Right renal cortex interstitium (tissue), 3 donors: ENCODE measurements around the gene IFFO2. TPM values are rescaled to one million over a fixed set of nuclear protein-coding genes. Genes with fewer than 3 reads are reported as not detected.
A peak's percentile ranks its signal among the peaks of the same experiment; 100 is the strongest.

Experiments
- DNase-seq, 3 donors: peaks; one replicate each; pipeline ENCODE4 v3.0.0-alpha.2; 2013; ENCODE audit warnings: low read depth in 3 of 3, low spot score in 2 of 3
- polyA plus RNA-seq, 3 donors: library from polyadenylated mRNA; unstranded; fragments of 120-200 nt; gene quantifications; one replicate each; pipeline ENCODE4 v1.2.1, GENCODE V29; 2013; ENCODE audit not compliant: insufficient read length in 3 of 3

The IFFO2 gene
- polyA plus RNA-seq, 3 donors: 26.0 to 27.7 (median 27.4) TPM

DNA sequence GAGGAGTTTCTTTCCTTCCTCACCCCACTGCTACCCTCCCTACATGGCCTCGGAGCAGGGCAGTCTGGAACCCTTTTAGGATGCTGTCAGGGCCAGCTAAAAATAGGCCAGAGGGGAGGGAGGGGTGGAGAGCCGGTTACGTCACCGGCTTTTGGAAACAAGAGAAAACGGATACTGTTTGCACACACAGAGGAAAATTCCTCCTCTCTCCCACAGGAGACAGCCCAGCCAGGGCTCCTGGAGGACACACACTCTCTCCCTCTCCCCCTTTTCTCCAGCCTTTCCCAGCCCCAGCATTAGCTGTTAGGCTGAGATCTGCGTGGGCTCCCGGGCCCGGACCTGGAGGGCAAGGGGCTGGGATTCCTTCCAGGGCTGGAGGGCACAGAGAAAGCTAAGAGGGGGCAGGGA lies 34.2 kb downstream of the IFFO2 start:
- peak; percentile 80 to 82 (median 81) for DNase-seq

DNA sequence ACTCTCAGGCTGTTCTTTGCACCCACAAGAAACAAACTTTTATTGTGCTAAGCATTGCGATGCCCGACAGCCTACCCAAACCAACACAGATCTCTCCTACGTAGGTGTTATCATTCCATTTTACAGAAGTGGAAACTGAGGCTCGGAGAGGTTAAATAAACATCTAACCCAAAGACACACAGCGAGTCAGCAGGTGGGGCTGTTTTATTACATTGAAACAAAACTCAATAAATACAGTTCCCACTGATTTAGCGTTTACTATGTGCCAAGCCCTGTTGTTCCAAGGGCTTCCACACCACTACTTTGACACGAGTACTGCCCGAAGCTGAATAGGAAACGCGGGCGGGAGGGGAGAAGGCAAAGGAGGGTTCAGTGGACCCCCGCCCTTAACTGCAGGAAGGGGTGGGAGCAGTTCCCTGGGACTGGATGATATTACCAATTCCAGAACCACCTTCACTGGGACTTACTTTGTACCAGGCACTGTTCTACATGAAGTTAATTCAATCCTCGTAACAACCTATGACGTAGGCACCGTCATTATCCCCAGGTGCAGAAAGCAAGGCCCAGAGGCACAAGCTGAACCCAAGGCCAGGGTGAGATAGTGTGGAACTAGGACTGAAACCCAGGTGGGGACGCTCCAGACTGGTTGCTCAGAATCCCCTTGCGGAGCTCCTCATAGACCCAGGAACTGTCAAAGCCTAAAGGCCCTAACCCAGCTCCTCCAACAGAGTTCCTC lies 34.8 kb downstream of the IFFO2 start:
- no peak for DNase-seq

GRCh38 chr1:18920931-18921330 lies 35.5 kb downstream of the IFFO2 start:
- no peak for DNase-seq

- DNase-seq: no peak
These were observed 36.5 kb downstream of the IFFO2 start for GRCh38 chr1:18919956-18920355.

DNA sequence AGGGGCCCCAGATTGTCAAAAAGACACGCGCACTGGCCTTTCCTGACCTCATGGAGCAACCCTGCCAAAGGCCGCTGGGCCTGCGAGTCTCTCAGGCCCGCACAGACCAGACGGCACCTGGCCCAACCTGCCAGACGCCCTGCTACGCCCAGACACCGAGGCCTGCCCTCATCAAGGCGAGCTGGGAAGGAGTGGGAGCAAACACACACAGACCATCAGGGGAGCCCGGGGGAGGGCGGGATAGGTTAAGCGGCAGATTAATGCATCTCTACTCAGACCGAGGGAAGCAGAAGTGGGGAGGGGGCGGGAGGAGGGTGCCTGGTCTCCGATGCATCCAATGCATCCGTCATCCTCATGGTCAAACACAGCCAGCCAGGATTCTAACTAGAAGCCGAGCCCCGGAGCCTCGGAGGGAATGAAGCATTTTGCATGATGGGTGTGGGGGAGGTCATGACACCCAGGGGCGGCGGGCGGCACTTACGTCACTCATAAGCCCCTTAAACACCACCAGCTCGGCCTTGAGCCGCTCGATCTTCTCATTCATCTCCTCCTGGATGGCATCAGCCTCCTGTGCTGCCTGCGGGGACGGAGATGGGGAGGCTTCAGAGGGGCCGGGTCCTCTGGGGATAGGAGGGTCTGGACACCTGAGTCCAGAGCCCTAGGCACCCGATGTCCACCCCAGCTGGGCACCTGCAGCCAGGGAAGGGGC lies 37.1 kb downstream of the IFFO2 start:
- DNase-seq: no peak

GRCh38 chr1:18918417-18918816 lies 38.1 kb downstream of the IFFO2 start:
- no peak for DNase-seq

DNA sequence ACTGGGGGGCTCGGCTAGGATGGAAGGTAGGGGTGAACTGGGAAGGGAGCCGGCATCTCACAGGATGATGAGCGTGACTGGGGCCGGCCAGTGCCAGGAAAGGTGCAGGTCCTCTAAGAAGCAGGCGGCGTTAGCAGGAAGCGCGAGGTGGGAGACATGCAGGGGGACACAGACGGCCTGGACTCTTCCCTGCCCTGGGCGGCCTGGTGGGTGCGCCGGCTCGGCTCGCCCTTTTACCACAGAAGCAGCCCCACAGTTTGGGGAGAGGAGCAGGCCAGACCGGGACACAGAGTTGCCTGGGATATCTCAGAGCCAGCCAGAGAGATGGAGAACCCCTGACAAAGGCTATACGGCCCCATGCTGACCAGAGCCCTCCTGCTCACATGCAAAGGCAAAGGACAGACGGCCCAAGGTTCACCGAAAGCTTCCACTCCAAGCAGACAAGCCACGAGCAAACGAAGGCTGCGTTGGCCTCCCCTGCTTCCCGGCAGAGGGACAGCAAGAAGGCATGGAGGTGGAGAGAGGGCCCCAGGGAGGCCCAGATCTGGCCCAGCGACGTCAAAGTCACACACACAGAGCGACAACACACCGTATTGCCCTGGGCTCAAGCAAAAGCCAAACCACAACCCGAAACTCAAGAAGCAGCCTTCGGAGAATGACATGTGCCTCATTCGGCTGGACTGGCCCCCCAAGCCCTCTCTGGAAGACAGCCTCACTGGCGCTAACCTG lies 39.2 kb downstream of the IFFO2 start:
- DNase-seq: no peak

DNA sequence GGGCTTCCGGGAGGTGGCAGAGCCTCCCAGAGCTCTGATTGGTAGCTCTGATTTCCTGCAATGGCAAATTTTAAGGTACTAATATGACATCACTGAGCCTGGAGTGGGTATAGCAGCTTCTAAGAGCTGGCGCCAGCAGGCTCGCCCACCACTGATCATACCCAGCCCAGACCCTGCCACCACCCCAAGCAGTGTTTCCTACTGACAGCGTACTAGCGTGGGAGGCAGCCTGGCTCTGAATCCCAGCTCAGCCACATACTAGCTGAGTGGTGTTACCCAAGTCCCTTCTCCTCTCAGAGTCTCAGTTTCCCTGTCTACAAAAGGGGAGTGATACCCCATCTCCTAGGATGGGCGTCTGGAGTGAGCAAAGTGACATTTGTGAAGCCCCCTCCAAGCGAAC lies 41.1 kb downstream of the IFFO2 start:
- DNase-seq: no peak

DNA sequence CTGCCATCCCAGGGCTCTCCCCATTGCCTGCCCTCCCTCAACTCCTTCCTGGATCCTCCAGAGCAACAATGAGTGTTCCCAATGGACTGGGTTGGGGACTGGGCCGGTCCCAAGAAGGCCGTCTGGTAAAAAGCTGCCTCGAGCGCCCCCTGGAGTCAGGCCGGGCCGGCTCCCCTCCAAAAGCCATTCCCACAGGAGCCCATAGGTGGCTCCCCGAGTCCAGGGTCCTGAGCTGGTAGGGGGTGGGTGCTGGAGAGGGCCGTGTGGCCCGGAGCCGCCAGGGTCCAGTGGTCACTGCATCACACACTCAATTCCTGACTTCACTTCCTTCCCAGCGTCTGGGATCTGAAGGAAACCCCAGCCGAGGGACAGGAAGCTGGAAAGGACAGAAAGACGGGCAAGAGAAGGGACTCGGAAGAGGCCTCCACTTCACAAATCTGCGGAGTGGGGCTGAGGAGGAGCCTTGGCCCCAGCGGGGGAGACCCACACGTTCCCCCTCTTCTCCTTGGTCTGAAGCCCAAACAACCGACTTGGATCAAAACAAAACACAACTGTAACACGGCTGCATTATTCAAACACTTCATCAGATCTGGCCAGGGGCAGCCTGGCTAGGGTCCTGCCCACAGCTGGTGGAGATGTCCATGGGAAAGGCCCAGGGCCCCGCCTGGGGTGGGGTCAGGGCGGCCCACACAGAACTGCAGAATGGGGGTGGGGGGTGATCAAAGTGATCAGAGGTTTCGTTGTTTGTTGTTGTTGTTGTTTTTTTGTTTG lies 43.2 kb downstream of the IFFO2 start:
- no peak for DNase-seq

- DNase-seq: no peak
These were observed 43.9 kb downstream of the IFFO2 start for GRCh38 chr1:18912550-18912949.

DNA sequence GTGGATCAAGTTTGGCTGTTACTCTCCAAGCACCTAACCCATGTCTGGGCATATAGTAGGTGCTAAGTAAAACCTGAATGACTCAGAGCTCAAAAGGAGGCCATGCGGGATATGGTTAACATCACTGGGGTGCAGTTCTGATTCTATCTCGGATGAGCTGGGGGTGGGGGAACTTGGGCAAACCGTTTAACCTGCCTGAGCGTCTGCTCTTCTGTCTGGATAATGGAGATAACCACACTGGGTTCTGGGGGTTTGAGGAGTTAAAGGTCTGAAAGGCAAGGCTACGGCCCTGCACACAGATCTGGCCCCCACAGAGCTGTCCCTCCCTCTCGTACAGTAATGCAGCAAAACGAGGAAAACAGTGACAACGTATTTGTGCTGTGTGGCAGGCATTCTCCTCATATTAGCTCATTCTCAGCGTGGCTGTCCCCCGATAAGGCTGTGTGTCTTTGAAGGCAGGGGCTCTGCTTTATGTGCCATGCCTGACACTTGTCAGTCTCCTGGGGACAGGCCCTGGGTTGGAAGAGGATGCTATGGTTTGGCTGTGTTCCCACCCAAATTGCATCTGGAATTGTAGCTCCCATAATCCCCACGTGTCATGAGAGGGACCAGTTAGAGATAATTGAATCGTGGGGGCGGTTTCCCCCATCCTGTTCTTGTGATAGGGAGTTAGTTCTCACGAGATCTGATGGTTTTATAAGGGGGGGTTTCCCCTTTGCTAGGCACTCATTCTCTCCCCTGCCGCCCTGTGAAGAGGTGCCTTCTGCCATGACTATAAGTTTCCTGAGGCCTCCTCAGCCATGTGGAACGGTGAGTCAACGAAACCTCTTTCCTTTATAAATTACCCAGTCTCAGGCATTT lies 47.3 kb downstream of the IFFO2 start:
- DNase-seq: no peak

GRCh38 chr1:18907917-18908845 lies 48.3 kb downstream of the IFFO2 start:
- DNase-seq: no peak

GRCh38 chr1:18907021-18907916 lies 49.2 kb downstream of the IFFO2 start:
- no peak for DNase-seq

GRCh38 chr1:18903291-18903756 lies 53.2 kb downstream of the IFFO2 start:
- DNase-seq: no peak

GRCh38 chr1:18902523-18903290 lies 53.8 kb downstream of the IFFO2 start, which contains the start of gene ALDH4A1:
Gene ALDH4A1 (minus strand): TSS chr1:18902555. CDS start chr1:18902523, 32 bp downstream.
- peak; percentile 95 for DNase-seq

DNA sequence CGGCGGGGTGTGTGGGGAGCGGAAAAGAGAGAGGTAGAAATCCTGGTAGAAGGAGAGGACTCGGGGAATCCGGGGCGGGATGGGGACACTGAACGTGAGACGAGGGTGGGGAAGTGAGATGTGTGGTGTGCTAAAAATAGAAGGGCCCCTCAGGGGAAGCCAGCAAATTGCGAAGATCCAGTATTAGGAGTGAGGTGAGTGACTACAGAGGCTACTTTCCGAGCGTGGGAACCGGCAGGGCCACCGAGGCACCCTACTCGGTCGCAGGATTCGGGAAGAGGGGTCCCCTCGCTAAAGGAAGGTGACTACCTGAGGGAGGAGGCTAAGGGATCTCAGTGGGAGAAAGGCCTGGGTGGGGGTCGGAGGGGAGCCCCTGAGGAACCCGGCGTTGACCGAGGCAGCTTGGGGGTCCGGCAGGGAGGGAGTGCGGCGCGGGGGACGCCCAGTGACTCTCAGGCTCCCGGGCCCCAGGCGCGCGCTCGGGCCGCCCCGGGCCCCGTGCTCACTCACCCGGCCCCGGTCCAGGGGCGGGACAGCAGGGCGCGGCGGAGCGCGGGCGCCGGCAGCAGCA lies 54.4 kb downstream of the IFFO2 start:
- no peak for DNase-seq
